HG03108 (cell line): ENCODE results near the gene RRP1.
A peak's percentile ranks its signal among the peaks of the same experiment; 100 is the strongest.

Experiments used
- ATAC-seq: cut with Tn5 transposase; IDR thresholded peaks from one replicate; pipeline ENCODE4 v1.9.1; 2021; ENCODE audit warnings: moderate library complexity; ENCODE audit not compliant: unreplicated experiment

RRP1 gene

GRCh38 chr21:43789276-43790009 is at the start of gene RRP1:
RRP1 (plus strand) TSS chr21:43789577; CDS start chr21:43789630, 53 bp downstream.
- ATAC-seq = peak; percentile 84

- ATAC-seq = no peak
These were observed 49.5 kb upstream of the RRP1 start for GRCh38 chr21:43739621-43740435.

GRCh38 chr21:43740497-43741156 is 48.8 kb upstream of the RRP1 start:
- no peak for ATAC-seq

- no peak for ATAC-seq
These were observed 47.8 kb upstream of the RRP1 start for GRCh38 chr21:43741423-43742096.

- no peak for ATAC-seq
These were observed 45.4 kb upstream of the RRP1 start for GRCh38 chr21:43743947-43744346.

- no peak for ATAC-seq
These were observed 44.7 kb upstream of the RRP1 start for GRCh38 chr21:43744725-43745124.

- no peak for ATAC-seq
These were observed 43.4 kb upstream of the RRP1 start for GRCh38 chr21:43745772-43746517.

- ATAC-seq = no peak
These were observed 40.8 kb upstream of the RRP1 start for GRCh38 chr21:43748622-43749021.

- no peak for ATAC-seq
These were observed 39.6 kb upstream of the RRP1 start for GRCh38 chr21:43749651-43750262.

- no peak for ATAC-seq
These were observed 38.9 kb upstream of the RRP1 start for GRCh38 chr21:43750339-43751033.

- ATAC-seq = no peak
These were observed 37.3 kb upstream of the RRP1 start for GRCh38 chr21:43751955-43752591.

- no peak for ATAC-seq
These were observed 36.5 kb upstream of the RRP1 start for GRCh38 chr21:43752758-43753438.

- ATAC-seq = no peak
These were observed 36.0 kb upstream of the RRP1 start for GRCh38 chr21:43753439-43753799.

GRCh38 chr21:43754948-43755781 is 34.2 kb upstream of the RRP1 start:
- ATAC-seq = no peak

GRCh38 chr21:43755820-43756594 is 33.4 kb upstream of the RRP1 start:
- ATAC-seq = no peak

GRCh38 chr21:43757601-43758000 is 31.8 kb upstream of the RRP1 start:
- ATAC-seq = no peak

- no peak for ATAC-seq
These were observed 31.2 kb upstream of the RRP1 start for GRCh38 chr21:43758111-43758641.
